ENCODE data around the gene WRAP73.

The WRAP73 gene

DNA sequence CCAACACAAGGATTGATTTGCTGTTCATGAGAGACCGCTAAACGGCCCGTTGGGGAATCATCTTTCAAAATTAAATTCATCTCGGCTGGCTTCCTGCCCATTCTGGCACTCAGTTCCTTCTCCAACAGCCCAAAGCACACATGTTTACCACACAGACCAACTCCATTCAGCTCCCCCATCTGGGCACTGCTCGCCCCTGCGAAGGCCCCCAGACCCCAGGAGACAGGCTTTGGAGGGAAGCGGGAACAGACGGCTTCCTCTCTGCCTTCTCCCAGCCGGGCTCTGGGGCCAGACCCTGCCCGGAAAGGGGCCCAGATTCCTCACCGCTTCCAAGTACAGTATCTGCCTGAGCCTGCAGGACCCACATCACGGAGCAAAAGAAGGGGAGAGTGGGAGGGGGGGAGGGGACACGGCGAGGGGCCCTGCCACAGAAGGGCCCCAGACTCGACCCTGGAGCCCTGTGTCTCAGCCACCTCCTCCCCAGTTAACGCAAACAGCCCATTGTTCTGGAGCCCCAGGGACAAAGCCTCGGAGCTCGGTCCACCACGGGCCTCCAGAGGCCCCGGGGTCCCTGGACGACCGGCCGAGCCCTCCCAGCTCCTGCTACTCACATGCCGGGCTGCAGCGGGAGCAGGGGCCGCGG is 39.3 kb downstream of the WRAP73 start:
- DNase-seq (ENCODE audit: low spot score), result no peak

DNA sequence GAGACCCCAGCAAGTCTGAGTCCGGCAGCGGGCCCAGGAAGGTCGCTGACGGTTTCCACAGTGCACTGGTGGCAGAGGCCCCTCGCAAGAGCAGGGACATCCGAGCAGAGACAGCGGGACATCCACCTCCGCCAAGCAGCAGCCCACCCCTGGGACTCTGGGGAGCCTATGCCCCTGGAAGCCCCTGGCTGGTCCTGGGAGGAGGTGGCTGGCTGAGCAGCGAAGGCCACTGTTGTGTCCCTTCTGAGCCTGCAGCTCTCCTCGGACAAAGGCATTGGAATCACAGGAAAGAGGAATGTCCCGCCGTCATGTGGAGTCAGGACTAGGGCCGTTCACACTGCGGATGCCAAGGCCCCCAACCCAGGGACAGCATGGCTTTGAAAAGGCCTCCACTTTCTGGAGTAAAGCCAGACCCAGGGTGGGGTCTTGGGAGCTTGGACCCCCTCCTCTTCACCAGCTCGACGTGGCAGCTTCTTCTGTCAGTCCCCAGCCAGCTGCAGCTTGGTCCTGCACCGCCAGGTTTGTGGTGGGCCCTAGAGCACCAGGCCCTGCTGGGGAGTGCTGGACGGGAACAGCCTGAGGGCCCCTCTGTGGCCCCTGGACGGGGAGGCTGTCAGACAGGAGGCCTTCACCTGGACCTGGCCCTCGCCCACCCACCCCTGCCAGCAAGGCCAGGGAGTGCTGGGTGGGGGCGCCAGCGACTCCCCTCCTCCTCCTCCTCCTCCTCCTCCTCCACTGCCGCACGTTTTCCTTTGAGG is 40.0 kb downstream of the WRAP73 start:
- DNase-seq (ENCODE audit: low spot score), result no peak

- DNase-seq (ENCODE audit: low spot score), result no peak
These were observed 40.7 kb downstream of the WRAP73 start for GRCh38 chr1:3609016-3609768.

GRCh38 chr1:3608154-3608553 is 41.7 kb downstream of the WRAP73 start:
- no peak for DNase-seq (ENCODE audit: low spot score)

GRCh38 chr1:3607703-3608065 is 42.2 kb downstream of the WRAP73 start:
- DNase-seq (ENCODE audit: low spot score), result no peak

- DNase-seq (ENCODE audit: low spot score), result no peak
These were observed 42.9 kb downstream of the WRAP73 start for GRCh38 chr1:3606779-3607702.

- DNase-seq (ENCODE audit: low spot score), result no peak
These were observed 44.7 kb downstream of the WRAP73 start for GRCh38 chr1:3604997-3605823.

DNA sequence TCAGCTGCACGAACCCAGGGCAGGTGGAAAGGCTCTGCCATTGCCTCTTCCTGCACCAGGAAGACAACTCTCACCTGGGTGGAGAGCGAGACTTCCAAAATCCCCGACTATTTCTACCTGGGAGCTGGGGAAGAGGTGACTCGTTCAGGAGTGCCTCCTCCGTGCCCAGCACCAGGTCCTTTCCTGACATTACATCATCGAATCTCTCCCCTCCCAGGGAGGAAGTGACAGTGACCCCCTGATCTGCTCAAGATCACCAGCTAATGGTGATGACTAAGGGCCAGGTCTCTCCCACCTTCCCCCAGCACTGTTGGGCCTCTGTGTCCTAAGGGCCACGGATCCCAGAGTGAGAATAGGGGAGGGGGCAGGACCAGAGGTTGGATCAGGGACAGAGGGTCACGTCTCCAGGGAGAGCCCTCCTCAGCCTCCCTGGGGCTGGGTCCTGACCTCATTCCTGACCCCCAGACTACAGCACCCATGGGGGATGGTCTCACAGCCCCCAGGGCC is 45.4 kb downstream of the WRAP73 start:
- DNase-seq (ENCODE audit: low spot score), result no peak

DNA sequence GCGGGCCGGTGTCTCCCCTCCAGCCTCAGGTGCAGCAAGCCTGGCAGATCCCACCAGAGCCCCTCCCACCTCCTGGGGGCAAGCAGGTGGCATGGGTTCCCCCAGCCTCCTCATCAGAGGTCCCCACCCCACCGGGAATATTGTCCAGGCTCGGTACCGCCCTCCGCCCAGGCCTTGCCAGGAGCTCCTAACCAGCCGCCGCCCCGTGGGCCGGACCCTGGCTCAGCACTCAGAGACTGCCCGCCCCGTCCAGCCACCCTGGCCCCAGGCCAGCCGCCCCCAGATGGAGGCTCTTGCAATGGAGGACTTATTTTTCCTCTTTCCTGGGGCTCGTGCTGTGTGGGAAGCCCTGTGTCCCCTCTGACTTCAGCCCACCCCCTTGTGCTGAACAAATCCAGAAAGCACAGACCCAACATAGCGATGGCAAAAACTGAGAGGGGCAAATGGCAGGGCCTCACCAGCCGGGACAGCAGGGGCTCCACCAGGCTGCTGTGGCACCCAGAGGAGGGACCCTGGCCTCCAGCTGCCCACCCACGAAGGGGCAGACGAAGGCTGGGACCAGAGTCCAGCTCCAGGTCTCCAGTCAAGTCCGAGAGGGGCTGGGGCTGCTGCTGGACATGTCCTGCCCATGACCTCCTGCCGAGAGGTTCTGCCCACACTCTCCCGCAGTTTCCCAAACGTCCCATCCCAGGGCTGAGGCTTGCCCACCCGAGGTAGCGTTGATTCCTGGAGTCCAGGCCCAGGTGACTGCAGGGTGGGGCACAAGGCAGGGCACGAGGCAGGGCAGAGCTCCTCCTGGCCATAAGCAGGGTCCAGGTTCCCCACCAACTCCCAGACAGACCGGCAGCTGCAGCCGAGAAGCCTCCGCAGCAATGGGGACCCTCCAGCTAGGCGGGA is 46.1 kb downstream of the WRAP73 start:
- no peak for DNase-seq (ENCODE audit: low spot score)

GRCh38 chr1:3603156-3603555 is 46.7 kb downstream of the WRAP73 start:
- DNase-seq (ENCODE audit: low spot score), result no peak

GRCh38 chr1:3602375-3602774 is 47.5 kb downstream of the WRAP73 start:
- DNase-seq (ENCODE audit: low spot score), result no peak

DNA sequence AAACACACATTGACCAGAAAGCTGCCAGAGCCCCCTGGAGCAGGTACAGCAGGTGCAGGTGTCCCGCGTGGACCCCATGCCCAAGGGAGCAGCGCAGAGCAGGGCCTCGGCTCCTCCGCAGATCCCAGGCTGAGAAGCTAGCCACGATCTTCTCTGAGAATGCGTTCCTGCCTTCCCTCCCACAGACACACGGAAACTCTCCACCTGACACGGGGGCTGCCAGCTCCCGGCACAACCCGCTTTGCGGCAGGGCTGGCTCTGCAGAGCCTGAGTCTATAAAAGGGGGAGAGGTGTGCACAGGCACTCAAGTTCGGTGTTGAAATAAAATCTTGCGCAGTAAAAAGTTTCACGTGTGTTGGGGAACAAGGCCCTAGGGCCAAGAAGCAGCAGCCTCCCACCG is 48.2 kb downstream of the WRAP73 start:
- DNase-seq (ENCODE audit: low spot score), result no peak

DNA sequence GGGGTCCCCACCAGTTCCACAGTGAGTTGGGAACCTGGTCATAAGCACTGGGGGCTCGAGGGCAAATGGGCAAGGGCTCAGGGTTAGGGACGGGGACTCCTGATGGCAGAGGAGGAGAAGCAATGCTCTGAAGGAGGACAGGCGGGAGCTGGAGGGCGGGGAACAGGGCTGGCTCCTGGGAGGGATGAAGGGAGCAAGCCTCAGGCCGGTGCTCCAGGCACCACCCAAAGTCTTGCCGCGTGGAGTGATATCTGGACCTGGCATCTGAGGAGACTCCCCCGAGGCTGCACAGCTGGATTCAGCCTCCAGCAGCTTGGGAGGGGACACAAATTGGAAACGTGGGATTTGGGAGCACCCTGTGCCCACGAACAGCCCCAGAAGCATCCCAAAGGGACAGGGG is 49.5 kb downstream of the WRAP73 start:
- no peak for DNase-seq (ENCODE audit: low spot score)

DNA sequence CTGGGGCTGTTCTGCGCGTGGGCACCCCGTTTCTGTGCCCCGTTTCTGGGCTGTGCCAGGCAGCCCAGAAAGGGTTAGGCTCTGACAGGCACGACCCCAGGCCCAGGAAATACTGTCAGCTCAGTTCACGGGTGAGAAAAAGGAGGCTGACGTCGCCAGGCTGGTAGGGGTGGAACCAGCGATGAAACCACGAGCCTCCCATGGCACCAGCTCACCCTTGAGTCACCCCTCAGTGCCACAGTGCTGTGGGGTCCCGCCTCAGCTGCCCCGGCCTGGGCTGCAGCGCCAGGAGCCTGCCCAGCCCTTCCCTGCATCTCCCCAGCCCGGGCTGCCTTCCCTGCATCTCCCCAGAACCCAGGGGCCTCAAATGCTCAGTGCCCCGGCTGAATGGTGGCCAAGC is 50.1 kb downstream of the WRAP73 start:
- DNase-seq (ENCODE audit: low spot score), result no peak

- DNase-seq (ENCODE audit: low spot score), result no peak
These were observed 50.6 kb downstream of the WRAP73 start for GRCh38 chr1:3599286-3599811.

DNA sequence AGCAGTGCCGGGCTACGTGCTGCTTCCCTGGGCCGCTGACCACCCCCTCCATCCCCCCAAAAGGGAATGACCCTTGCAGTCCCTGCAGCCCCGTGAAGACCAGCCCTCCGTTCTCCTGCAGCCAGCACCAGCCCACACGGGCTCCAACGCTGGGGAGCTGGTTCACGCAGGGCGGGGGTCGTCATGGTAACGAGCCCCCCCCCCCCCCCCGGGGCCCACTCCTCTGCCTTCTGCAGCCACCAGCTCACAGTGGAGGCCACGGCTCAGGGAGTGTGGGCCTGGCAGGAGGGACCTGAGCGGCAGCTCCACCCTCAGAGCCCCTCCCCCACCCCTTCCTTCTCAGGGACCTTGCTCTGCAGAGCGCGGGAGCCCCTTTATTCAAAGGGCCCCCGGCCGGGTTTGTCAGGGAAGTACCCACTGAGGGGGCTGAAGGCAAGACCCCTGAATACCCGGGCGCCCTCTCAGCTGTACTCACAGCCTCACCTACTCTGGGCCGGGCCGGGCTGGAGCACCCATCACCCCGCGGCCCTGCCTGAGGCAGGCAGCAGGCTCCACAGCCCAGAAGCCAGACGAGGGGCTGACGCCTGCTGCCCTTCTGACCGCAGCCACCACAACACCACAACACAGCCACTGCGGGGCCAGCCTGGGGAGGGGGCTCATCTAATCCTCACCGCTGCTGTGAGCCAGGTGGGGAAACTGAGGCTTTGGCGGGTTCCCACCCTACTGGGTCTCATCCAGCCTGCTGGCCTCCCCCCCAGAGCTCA is 51.2 kb downstream of the WRAP73 start:
- DNase-seq (ENCODE audit: low spot score), result no peak

DNA sequence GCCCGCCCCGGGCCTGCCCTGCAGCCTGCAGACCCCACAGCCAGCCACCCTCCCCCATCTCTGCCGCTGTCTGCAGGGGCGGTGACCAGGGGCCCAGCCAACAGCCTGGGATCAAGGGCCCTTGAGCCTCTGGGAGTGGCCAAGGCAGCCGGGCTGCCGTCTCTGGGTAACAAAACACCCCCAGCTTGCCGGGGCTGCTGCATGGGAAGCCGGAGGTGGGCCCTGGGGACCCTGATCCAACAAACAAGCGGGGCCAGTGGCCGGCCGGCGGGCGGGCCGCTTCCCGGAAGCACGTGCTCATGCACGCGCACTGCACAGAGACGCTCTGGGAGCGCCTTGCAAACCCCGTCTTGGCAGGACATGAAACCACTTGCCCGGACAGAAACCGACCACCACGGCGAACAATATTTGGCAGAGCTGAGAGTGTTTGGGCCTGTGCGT is 51.8 kb downstream of the WRAP73 start:
- DNase-seq (ENCODE audit: low spot score), result no peak

GRCh38 chr1:3597599-3597964 is 52.3 kb downstream of the WRAP73 start:
- no peak for DNase-seq (ENCODE audit: low spot score)
